Measurements from ENCODE around the gene ZDHHC14. TPM values are rescaled to one million over a fixed set of nuclear protein-coding genes. Genes with fewer than 3 reads are reported as not detected.

Gene ZDHHC14
- total and polyA plus RNA-seq, 7 donors, result 2.4 to 12.6 (median 9.6) TPM

DNA sequence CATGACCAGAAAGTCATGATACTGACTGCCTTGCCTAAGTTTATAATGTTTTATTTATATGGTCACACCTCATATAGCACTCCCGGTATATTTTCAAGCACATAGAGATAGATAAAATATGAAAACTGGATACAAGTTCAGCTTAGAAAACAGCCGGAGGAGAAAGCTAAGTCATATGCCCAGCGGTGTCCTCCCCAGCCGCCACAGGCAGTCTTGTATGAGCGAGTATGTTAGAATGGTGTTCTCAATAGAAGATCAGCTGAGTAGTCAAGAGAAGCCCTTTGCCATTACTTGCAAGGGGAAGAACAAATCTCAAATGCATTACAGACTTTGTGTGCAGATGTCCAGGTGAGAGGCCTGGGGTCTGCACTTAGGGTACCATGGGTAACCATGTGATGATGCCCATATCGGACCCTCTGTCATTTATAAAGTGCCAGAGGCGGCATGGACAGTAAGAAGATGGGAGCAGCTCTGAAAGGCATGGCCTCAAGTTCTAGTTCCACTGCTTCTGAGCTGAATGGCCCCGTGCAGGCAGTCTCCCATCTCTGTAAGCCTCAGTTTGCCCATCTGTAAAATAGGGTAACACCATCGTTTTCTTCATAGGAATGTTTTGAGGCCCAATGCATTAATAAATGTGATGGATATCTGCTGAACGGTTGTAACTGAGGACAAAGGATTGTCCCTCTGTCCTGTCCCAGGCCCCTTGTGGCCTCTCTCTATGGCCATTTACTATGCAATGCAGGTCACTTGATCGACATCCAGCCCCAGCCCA, 246.4 kb downstream of the ZDHHC14 start:
- Histone ChIP-seq H3K4me3 (no peak overlapping the region), H3K36me3 (no peaks in the 10 kb centered on the region), H3K27me3 (no peaks in the 10 kb centered on the region), H3K27ac (no peak overlapping the region), H3K4me1 (peaks cover 0 to 10% (median 6%) of the 10 kb centered on the region in 4 donors), H3K9me3 (no peaks in the 10 kb centered on the region)
- DNase-seq, result peak; percentile 46
- intact Hi-C loops (cut with DNase I), result no loop called here
- TF ChIP-seq POLR2A (IDR thresholded peaks at IDR 0.05), result no peak
- no peak for TF ChIP-seq POLR2AphosphoS5 (IDR thresholded peaks at IDR 0.05)
- TF ChIP-seq, protein P1, sequence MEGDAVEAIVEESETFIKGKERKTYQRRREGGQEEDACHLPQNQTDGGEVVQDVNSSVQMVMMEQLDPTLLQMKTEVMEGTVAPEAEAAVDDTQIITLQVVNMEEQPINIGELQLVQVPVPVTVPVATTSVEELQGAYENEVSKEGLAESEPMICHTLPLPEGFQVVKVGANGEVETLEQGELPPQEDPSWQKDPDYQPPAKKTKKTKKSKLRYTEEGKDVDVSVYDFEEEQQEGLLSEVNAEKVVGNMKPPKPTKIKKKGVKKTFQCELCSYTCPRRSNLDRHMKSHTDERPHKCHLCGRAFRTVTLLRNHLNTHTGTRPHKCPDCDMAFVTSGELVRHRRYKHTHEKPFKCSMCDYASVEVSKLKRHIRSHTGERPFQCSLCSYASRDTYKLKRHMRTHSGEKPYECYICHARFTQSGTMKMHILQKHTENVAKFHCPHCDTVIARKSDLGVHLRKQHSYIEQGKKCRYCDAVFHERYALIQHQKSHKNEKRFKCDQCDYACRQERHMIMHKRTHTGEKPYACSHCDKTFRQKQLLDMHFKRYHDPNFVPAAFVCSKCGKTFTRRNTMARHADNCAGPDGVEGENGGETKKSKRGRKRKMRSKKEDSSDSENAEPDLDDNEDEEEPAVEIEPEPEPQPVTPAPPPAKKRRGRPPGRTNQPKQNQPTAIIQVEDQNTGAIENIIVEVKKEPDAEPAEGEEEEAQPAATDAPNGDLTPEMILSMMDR (IDR thresholded peaks at IDR 0.05), result no peak
- TF ChIP-seq EP300 (IDR thresholded peaks at IDR 0.05), result no peak
- WGBS, 2 donors, result 85 to 87% methylated on average over 11 of the region's 11 CpGs

DNA sequence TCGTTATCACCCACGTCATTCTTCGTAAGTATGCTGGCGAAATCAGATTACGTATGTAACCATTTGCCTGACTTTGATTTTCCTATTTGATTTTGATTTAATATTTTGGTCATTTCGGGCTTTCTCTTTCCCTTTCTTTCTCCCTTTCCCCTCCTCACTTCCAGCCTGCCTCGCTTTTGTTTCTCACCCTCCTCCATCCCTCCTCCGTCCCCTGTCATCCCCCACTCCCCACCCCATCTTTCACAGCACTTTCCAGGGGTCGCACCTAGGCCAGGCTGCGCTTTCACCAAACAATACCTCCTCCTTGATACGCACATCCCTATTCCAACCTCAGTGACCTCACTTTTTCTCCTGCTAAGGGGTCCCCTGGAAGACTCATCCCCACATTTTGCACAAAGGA, 247.5 kb downstream of the ZDHHC14 start:
- Histone ChIP-seq H3K9me3 (no peaks in the 10 kb centered on the region), H3K4me3 (no peak overlapping the region), H3K36me3 (no peaks in the 10 kb centered on the region), H3K27ac (no peak overlapping the region), H3K27me3 (no peaks in the 10 kb centered on the region), H3K4me1 (peaks cover 0 to 18% (median 13%) of the 10 kb centered on the region in 4 donors)
- TF ChIP-seq EP300 (IDR thresholded peaks at IDR 0.05), result no peak
- TF ChIP-seq POLR2AphosphoS5 (IDR thresholded peaks at IDR 0.05), result no peak
- TF ChIP-seq POLR2A (IDR thresholded peaks at IDR 0.05), result no peak
- TF ChIP-seq, protein P1 (IDR thresholded peaks at IDR 0.05), result no peak
- WGBS, 2 donors, result 95% methylated on average over 11 of the region's 11 CpGs
- intact Hi-C loops (cut with DNase I), result no loop called here
- peak; percentile 9 for DNase-seq

DNA sequence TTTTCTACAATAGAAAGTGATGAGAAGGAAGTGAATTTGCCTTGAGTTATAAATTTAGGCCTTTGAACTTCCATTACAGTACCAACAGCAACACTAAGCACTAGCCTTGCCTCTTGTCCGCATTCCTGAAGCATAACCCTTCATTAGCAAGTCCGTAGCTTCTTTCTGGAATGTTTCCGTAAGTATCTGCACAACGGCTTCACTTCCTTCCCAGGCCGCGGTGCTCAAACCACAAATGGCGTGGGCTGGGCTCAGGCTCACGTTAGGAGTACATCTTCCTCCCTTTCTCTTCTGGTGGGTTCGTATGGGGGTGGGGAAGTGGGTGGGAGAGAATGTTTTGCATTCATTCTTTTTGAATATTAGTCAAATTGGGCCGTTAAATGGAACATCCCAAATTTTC, 248.2 kb downstream of the ZDHHC14 start:
- intact Hi-C loops (cut with DNase I), result no loop called here
- DNase-seq, result peak; percentile 18
- WGBS, 2 donors, result 44 to 81% methylated on average over 10 of the region's 10 CpGs
- H3K4me3 ChIP-seq, result no peak overlapping the region
- no peak overlapping the region for H3K27ac ChIP-seq
- no peaks in the 10 kb centered on the region for H3K9me3 ChIP-seq
- no peaks in the 10 kb centered on the region for H3K27me3 ChIP-seq
- H3K4me1 ChIP-seq, result peaks cover 0 to 18% (median 13%) of the 10 kb centered on the region in 4 donors
- TF ChIP-seq POLR2AphosphoS5 (IDR thresholded peaks at IDR 0.05), result no peak
- no peak for TF ChIP-seq POLR2A (IDR thresholded peaks at IDR 0.05)
- TF ChIP-seq, protein P1 (IDR thresholded peaks at IDR 0.05), result no peak
- no peak for TF ChIP-seq EP300 (IDR thresholded peaks at IDR 0.05)
- no peaks in the 10 kb centered on the region for H3K36me3 ChIP-seq

DNA sequence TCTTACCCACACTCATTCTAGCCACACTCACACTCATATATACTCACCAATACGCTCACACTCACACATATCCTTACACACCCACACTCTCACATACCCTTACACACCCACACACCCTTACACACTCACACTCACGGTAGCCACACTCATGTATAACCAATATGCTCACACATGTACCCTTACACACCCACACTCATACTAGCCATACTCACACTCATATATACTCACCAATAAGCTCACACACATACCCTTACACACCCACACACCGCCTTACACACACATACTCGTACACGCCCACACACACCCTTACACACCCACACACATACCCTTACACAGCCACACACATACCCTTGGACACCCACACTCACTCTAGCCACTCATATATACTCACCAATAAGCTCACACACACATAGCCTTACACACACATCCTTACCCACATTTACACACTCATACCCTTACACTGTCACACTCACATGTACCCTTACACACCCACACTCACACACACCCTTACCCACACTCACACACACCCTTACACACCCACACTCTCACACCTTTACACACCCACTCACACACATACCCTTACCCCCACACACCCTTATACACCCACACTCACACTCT, 249.6 kb downstream of the ZDHHC14 start:
- Histone ChIP-seq H3K4me1 (peaks cover 0 to 18% (median 13%) of the 10 kb centered on the region in 4 donors), H3K27me3 (no peaks in the 10 kb centered on the region), H3K36me3 (no peaks in the 10 kb centered on the region), H3K9me3 (no peaks in the 10 kb centered on the region), H3K4me3 (no peak overlapping the region), H3K27ac (no peak overlapping the region)
- TF ChIP-seq POLR2A (IDR thresholded peaks at IDR 0.05), result no peak
- TF ChIP-seq, protein P1 (IDR thresholded peaks at IDR 0.05), result no peak
- no peak for TF ChIP-seq EP300 (IDR thresholded peaks at IDR 0.05)
- intact Hi-C loops (cut with DNase I), result loop anchor here (10.0 kb wide), 1 partner anchor 624 kb away; no protein-coding TSS in a partner anchor
- WGBS, 2 donors, result 93 to 95% methylated on average over 4 to 5 of the region's 5 CpGs
- DNase-seq, result peak; percentile 7
